NCI-H2171 treated with DMSO at 0.1 percent for 48 hours (cell line): ENCODE results near the gene ABCC10.
A peak's percentile ranks its signal among the peaks of the same experiment; 100 is the strongest.
"Not testable (repeated sequence)": the region's sequence is repeated elsewhere in the genome, so short reads cannot be mapped to it uniquely, and the experiment has no call there.

ENCODE experiments used
- DNase-seq: peaks from one replicate; lab custom pipeline; 2025; lab: John Stamatoyannopoulos, UW

ABCC10 gene

DNA sequence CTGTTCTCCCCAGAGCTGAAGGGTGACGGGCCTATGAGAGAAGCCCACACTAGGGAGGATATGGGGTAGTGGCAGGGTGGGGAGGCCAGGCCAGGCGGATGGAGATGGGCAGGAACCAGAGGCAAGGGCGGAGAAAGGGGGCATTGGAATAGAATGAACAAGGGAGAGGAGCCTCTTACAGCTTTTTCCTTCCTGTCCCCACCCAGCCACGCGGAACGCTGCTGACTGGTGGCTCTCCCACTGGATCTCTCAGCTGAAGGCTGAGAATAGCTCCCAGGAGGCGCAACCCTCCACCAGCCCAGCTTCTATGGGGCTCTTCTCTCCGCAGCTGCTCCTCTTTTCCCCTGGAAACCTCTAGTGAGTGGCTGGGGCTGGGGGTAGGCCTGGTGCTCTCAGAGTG is 17.2 kb downstream of the ABCC10 start:
- DNase-seq: no peak

DNA sequence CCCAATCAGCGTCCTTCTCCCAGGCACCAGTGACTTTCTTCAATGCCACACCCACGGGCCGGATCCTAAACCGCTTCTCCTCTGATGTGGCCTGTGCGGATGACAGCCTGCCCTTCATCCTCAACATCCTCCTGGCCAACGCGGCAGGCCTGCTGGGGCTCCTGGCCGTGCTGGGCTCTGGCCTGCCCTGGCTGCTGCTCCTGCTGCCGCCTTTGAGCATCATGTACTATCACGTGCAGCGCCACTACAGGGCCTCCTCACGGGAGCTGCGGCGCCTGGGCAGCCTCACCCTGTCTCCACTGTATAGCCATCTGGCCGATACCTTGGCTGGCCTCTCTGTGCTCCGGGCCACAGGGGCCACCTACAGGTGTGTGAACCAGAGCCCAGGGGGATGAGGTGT is 18.2 kb downstream of the ABCC10 start:
- no peak for DNase-seq

- DNase-seq: no peak
Measured at GRCh38 chr6:43447604-43448003, 20.3 kb downstream of the ABCC10 start.

- no peak for DNase-seq
Measured at GRCh38 chr6:43448916-43449315, 21.6 kb downstream of the ABCC10 start.

GRCh38 chr6:43450699-43451131 is 23.4 kb downstream of the ABCC10 start:
- DNase-seq: no peak

- no peak for DNase-seq
Measured at GRCh38 chr6:43451348-43451747, 24.0 kb downstream of the ABCC10 start.

DNA sequence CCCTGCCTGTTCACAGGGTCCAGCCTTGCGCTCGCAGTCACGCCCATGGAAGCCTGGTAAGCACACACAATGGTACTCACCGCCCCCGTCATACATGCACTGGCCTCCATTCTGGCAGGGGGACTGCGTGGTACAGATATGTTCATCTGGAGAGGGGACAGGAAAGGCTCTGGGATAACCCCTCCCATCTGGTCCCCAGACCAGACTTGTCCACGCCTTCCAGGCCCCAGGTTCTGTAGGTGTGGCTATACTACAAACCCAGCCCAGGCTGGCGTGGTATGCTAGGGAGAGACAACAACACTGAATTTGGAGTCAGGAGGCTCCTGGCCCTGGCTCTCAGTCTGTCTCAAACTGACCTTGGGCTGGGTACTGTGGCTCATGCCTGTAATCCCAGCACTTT is 24.6 kb downstream of the ABCC10 start:
- no peak for DNase-seq

DNA sequence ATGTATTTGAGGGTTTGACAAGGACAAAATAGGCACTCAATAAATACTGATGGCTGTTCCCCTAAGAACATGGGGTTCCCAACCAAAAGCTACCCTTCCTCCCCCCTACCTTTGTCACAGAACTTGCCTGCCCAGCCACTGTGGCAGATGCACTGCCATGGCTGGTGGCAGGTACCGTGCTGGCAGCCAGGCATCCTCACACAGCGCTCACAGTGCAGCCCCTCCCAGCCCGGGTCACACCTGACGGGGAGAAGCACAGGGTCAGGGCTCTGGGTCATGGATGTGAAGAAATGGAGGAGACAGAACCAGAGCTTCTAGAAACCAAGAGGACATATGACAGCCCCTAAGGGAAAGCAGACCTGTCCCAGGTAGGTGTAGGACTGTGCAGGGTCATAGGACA is 25.6 kb downstream of the ABCC10 start:
- no peak for DNase-seq

DNA sequence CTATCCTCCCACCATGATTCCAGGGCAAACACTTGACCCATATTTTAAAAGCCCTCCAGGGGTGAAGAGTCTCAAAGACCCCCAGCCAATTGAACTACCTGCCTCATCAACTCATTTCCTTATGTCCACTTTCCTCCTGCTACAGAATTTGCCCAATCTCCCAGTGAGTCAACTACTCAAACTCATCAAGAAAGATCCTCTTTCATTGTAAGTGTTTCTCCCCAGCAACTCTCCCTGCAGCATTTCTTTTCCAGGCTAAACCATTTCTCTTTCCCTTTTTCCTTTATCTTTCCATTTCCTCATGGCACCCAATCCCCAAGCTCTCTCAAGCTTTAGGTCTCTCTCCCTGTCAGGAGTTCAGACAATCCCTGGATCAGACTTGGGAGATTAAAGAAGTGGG is 26.5 kb downstream of the ABCC10 start:
- no peak for DNase-seq

- peak; percentile 28 for DNase-seq
Measured at GRCh38 chr6:43454290-43454695, 27.0 kb downstream of the ABCC10 start.

- peak; percentile 55 for DNase-seq
Measured at GRCh38 chr6:43454696-43455530, 27.6 kb downstream of the ABCC10 start.

- peak; percentile 68 for DNase-seq
Measured at GRCh38 chr6:43455531-43456428, 28.4 kb downstream of the ABCC10 start, which contains the start of gene DLK2. Gene DLK2 (minus strand): TSS chr6:43455548. CDS start chr6:43454825, 723 bp downstream.

DNA sequence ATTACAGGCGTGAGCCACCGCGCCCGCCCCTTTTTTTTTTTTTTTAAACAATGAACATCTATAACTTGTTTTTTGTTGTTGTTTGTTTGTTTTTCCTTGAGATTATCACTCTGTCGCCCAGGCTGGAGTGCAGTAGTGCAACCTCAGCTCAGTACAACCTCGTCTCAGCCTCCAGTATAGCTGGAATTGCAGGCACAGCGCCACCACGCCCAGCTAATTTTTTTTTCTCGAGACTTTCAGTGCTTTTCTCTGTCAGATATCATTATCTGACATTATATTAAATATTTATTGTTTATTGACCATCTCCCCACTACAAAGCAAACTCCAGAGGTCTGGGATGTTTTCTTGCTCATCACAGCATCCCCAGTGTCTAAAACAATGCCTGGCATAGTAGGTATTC is 30.3 kb downstream of the ABCC10 start:
- DNase-seq: peak; percentile 4

- not testable (repeated sequence) for DNase-seq
Measured at GRCh38 chr6:43458154-43458553, 30.8 kb downstream of the ABCC10 start.

- DNase-seq: no peak
Measured at GRCh38 chr6:43459535-43459934, 32.2 kb downstream of the ABCC10 start.

DNA sequence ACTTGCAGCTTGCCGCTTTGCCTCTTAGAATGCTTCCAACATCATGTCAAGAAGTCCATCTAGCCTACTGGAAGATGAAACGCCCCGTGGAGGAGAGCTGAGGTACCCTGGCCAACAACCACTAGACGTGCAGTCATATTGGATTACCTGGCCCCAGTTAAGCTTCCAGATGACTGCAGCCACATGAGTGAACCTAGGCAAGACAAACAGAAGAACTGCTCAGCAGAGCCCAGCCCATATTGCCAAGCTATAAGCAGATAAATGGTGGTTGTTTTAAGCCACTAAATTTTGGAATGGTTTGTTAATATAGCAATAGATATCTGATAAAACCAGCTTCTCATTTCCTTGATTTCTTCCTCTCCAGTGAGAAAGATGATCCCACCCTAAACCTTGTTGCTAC is 32.7 kb downstream of the ABCC10 start:
- DNase-seq: no peak

DNA sequence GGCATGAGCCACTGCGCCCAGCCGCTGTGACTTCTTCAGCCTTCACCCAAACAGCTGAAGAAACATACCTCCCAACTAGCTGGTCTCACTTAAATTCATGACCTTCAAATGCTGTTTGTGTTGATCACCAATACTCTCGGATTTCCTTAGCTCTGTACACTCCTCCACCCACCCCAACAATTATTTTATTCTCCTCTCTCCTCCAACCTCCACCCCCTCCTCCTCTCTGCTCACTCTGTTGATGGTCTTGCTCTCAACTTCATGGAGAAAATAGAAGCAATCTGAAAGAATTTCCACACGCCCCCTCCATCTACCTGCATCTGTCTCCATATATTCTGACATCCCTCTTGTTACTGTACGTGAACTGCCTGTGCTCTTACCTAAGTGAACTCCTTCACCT is 34.6 kb downstream of the ABCC10 start:
- no peak for DNase-seq

DNA sequence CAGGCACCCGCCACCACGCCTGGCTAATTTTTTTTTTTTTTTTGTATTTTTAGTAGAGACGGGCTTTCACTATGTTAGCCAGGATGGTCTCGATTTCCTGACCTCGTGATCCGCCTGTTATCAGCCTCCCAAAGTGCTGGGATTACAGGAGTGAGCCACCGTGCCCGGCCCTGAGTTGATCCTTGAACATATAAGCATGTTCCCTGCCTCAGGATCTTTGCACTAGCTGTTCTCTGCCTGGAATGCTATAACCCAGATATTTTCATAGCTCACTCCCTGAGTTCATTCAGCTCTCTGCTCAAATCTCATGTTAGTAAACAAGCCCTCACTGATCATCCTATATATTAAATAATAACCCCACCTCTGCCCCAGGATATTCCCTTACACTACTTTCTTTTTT is 37.0 kb downstream of the ABCC10 start:
- DNase-seq: no peak

DNA sequence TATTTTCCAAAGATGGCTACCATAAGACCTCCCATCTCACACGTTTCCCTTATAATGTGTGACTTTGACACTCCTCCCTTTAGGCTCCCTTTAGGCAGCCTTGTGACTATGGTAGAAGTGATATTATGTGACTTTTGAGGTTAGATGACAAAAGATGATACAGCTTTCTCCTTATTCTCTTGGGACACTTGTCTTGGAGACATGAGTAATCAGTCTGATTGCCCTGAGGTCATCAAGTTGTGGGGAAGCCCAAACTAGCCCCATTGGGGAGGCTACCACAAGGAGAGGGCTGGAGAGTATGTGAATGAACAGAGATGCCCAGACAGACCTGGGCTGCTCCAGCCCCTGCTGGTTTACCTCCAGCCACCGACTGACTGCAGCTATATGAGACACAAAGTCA is 38.6 kb downstream of the ABCC10 start:
- DNase-seq: no peak

DNA sequence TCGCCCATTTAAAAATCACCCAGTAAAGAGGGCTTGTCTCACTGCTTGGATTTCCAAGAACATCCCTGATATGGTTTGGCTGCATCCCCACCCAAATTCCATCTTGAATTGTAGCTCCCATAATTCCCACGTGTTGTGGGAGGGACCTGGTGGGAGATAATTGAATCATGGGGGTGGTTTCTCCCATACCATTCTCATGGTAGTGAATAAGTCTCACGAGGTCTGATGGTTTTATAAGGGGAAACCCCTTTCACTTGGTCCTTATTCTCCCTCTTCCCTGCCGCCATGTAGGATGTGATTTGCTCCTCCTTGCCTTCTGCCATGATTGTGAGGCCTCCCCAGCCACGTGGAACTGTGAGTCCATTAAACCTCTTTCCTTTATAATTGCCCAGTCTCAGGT is 39.9 kb downstream of the ABCC10 start:
- not testable (repeated sequence) for DNase-seq

DNA sequence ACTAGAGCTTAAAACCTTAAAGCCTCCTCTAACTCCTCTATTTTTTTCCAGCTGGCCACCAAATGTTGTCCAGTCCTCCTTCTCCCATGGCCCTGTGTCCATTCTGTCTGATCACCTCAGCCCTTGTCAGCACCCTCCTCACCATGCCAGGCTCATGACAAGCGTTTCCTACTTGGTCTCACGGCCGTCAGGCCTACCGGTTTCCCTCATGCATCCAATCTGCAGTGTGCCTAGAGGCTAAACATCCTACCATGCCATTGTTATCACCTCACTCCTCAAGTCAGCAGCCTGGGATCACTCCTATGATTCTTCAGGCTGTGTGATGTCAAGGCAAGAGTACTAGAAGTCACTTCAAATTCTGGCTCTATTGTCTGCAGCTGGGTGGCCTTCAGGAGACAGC is 40.4 kb downstream of the ABCC10 start:
- DNase-seq: no peak

DNA sequence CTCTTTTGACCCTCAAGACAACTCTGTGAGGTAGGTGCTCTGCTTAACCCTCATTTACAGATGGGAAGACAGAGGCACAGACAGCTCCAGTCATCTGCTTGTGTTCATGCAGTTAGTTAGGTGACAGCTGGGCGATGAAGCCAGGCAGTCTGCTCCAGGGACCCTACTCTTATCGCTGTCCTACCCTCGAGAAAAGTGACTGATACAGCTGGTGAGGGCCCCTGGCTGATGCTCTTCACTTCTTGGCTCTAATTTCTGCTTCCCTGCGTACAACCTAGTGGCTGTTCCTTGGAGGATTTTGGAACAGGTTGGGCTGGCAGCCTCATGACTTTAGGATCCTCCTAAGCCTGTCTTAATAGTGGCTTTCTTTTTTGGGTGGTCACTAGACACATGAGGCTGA is 40.9 kb downstream of the ABCC10 start:
- peak; percentile 66 for DNase-seq
